MM.1S (cell line): ENCODE data around the gene OR14K1.
"Not testable (repeated sequence)": the region's sequence is repeated elsewhere in the genome, so short reads cannot be mapped to it uniquely, and the experiment has no call there.

ENCODE experiments used
- DNase-seq: peaks from one replicate; pipeline ENCODE4 v3.0.0-alpha.2; 2015
- H2AFZ ChIP-seq: fragments of 300-600 bp; sonication (generic); 2 replicates; pipeline ENCODE4 v1.6.0; 2016; ENCODE audit warnings: antibody characterized with exemption, low read length
- H3F3A ChIP-seq: fragments of 300-600 bp; sonication (generic); 2 replicates; pipeline ENCODE4 v1.6.1; 2016; ENCODE audit warnings: mild to moderate bottlenecking, antibody characterized with exemption, low read length, moderate library complexity, mixed read lengths; ENCODE audit not compliant: insufficient read depth
- H3K27ac ChIP-seq: fragments of 300-600 bp; sonication (generic); 2 replicates; pipeline ENCODE4 v1.5.1; 2016; ENCODE audit warnings: mild to moderate bottlenecking, low read length
- H3K27me3 ChIP-seq: fragments of 300-600 bp; sonication (generic); replicated peaks from 2 replicates; pipeline ENCODE4 v1.6.0; 2016; ENCODE audit warnings: low read length; ENCODE audit not compliant: insufficient read depth
- H3K36me3 ChIP-seq: fragments of 300-600 bp; sonication (generic); replicated peaks from 2 replicates; pipeline ENCODE4 v1.6.1; 2016; ENCODE audit warnings: mild to moderate bottlenecking, low read length, mixed read lengths; ENCODE audit not compliant: insufficient read depth
- H3K4me1 ChIP-seq: fragments of 300-600 bp; sonication (generic); 2 replicates; pipeline ENCODE4 v1.6.1; 2016; ENCODE audit warnings: low read length, mixed read lengths
- H3K4me2 ChIP-seq: fragments of 300-600 bp; sonication (generic); 2 replicates; pipeline ENCODE4 v1.6.0; 2016; ENCODE audit warnings: low read depth, low read length
- H3K4me3 ChIP-seq: fragments of 300-600 bp; sonication (generic); 2 replicates; pipeline ENCODE4 v1.5.1; 2016; ENCODE audit warnings: low read length, mixed read lengths
- H3K79me2 ChIP-seq: fragments of 300-600 bp; sonication (generic); 2 replicates; pipeline ENCODE4 v1.6.1; 2016; ENCODE audit warnings: mixed run types, low read length, mixed read lengths
- H3K9ac ChIP-seq: fragments of 300-600 bp; sonication (generic); 2 replicates; pipeline ENCODE4 v1.6.1; 2016; ENCODE audit warnings: low read length, mixed read lengths
- H3K9me2 ChIP-seq: fragments of 300-600 bp; sonication (generic); replicated peaks from 2 replicates; pipeline ENCODE4 v1.6.1; 2016; ENCODE audit warnings: mild to moderate bottlenecking, low read length, mixed read lengths; ENCODE audit not compliant: insufficient read depth
- H3K9me3 ChIP-seq: fragments of 300-600 bp; sonication (generic); replicated peaks from 2 replicates; pipeline ENCODE4 v1.6.1; 2016; ENCODE audit warnings: mild to moderate bottlenecking, low read length, mixed read lengths; ENCODE audit not compliant: insufficient read depth
- H4K20me1 ChIP-seq: fragments of 300-600 bp; sonication (generic); 2 replicates; pipeline ENCODE4 v1.6.1; 2016; ENCODE audit warnings: mild to moderate bottlenecking, low read length, moderate library complexity, mixed read lengths; ENCODE audit not compliant: insufficient read depth
- EZH2 ChIP-seq: fragments of 300-600 bp; sonication (generic); optimal IDR thresholded peaks from 2 replicates; pipeline ENCODE3; 2017; ENCODE audit warnings: low read depth, mild to moderate bottlenecking, antibody characterized with exemption, low read length, mixed read lengths
- EZH2phosphoT487 ChIP-seq: fragments of 300-600 bp; sonication (generic); IDR thresholded peaks from 2 replicates; pipeline ENCODE4 v1.6.1; 2018; ENCODE audit warnings: antibody characterized with exemption, low read length
- TF ChIP-seq, protein P1 (sequence below): fragments of 300-600 bp; sonication (generic); IDR thresholded peaks from 2 replicates; pipeline ENCODE4 v1.5.1; 2016; ENCODE audit warnings: antibody characterized with exemption, low read length, mixed read lengths

Gene OR14K1

GRCh38 chr1:247738315-247738714, at the start of gene OR14K1:
Gene OR14K1 (plus strand): TSS chr1:247738615. CDS start chr1:247738615, 0 bp downstream.
- no peaks in the 10 kb centered on the region for H3K36me3 ChIP-seq
- no peaks in the 10 kb centered on the region for H3K4me1 ChIP-seq
- no peaks in the 10 kb centered on the region for H3K9me2 ChIP-seq
- no peak within 1 kb of the TSS for H3K4me2 ChIP-seq
- H3K9me3 ChIP-seq = no peaks in the 10 kb centered on the region
- DNase-seq = no peak
- H4K20me1 ChIP-seq = no peaks in the 10 kb centered on the region
- no peaks in the 10 kb centered on the region for H3K27me3 ChIP-seq
- no peaks in the 10 kb centered on the region for H3F3A ChIP-seq
- no peak within 1 kb of the TSS for H3K4me3 ChIP-seq
- H3K27ac ChIP-seq = no peak within 1 kb of the TSS
- no peak within 1 kb of the TSS for H3K9ac ChIP-seq
- no peak within 1 kb of the TSS for H2AFZ ChIP-seq
- TF ChIP-seq, protein P1, sequence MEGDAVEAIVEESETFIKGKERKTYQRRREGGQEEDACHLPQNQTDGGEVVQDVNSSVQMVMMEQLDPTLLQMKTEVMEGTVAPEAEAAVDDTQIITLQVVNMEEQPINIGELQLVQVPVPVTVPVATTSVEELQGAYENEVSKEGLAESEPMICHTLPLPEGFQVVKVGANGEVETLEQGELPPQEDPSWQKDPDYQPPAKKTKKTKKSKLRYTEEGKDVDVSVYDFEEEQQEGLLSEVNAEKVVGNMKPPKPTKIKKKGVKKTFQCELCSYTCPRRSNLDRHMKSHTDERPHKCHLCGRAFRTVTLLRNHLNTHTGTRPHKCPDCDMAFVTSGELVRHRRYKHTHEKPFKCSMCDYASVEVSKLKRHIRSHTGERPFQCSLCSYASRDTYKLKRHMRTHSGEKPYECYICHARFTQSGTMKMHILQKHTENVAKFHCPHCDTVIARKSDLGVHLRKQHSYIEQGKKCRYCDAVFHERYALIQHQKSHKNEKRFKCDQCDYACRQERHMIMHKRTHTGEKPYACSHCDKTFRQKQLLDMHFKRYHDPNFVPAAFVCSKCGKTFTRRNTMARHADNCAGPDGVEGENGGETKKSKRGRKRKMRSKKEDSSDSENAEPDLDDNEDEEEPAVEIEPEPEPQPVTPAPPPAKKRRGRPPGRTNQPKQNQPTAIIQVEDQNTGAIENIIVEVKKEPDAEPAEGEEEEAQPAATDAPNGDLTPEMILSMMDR = no peak
- TF ChIP-seq EZH2phosphoT487 (no peak), EZH2 (no peak)
- no peaks in the 10 kb centered on the region for H3K79me2 ChIP-seq

DNA sequence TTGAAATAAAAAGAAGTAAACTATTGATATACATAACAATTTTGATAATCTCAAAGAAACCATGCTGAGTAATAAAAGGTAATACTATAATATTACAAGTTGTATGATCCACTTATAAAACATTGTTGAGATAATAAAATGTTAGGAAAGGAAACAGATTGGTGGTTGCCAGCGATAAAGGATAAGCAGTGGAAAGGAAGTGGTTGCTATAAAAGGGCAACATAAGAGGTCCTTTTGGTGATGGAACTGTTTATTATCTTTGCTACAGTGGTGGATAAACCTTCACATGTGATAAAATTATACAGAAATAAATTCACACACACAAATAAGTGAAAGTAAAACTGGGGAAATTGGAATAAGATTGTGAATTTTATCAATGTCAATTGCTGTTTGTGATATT, 37.1 kb upstream of the OR14K1 start:
- H3K4me2 ChIP-seq = no peak overlapping the region
- H3K9me2 ChIP-seq = no peaks in the 10 kb centered on the region
- no peak for TF ChIP-seq EZH2
- TF ChIP-seq, protein P1 = no peak
- no peak overlapping the region for H2AFZ ChIP-seq
- H3F3A ChIP-seq = no peaks in the 10 kb centered on the region
- no peaks in the 10 kb centered on the region for H3K36me3 ChIP-seq
- no peak overlapping the region for H3K27ac ChIP-seq
- DNase-seq = no peak
- H3K4me3 ChIP-seq = no peak overlapping the region
- no peaks in the 10 kb centered on the region for H3K4me1 ChIP-seq
- no peaks in the 10 kb centered on the region for H3K27me3 ChIP-seq
- no peaks in the 10 kb centered on the region for H3K9me3 ChIP-seq
- no peaks in the 10 kb centered on the region for H3K79me2 ChIP-seq
- no peaks in the 10 kb centered on the region for H4K20me1 ChIP-seq
- no peak overlapping the region for H3K9ac ChIP-seq

GRCh38 chr1:247710681-247711080, 27.7 kb upstream of the OR14K1 start:
- not testable (repeated sequence) for H3K27me3 ChIP-seq, H4K20me1 ChIP-seq, H3K9ac ChIP-seq, H2AFZ ChIP-seq, H3K9me3 ChIP-seq, H3F3A ChIP-seq, H3K27ac ChIP-seq, H3K79me2 ChIP-seq, H3K4me1 ChIP-seq, H3K9me2 ChIP-seq, H3K36me3 ChIP-seq, DNase-seq, H3K4me3 ChIP-seq, H3K4me2 ChIP-seq

DNA sequence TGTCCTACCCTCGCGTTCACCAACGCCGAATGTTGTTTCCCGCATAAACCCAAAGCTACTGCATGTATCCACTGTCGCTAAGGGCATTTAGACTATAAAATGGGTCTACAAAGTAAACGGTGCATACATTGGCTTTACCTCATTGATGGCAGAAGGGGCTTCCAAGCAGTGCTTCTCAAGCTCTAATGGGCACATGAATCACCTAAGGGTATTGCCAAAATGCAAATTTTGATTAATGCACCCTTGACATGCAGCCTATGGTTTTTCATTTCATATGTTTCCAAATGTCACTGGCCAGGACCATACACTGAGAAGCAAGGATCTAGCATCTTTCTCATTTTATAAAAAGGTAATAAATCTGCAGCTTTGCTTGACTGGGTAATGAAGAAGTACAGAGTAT, 24.7 kb upstream of the OR14K1 start:
- H3K27me3 ChIP-seq = no peaks in the 10 kb centered on the region
- no peak overlapping the region for H3K9ac ChIP-seq
- no peaks in the 10 kb centered on the region for H4K20me1 ChIP-seq
- no peak overlapping the region for H2AFZ ChIP-seq
- H3K4me3 ChIP-seq = no peak overlapping the region
- no peak overlapping the region for H3K27ac ChIP-seq
- no peak overlapping the region for H3K4me2 ChIP-seq
- DNase-seq = no peak
- no peaks in the 10 kb centered on the region for H3K36me3 ChIP-seq
- H3K9me2 ChIP-seq = no peaks in the 10 kb centered on the region
- no peaks in the 10 kb centered on the region for H3K4me1 ChIP-seq
- H3F3A ChIP-seq = no peaks in the 10 kb centered on the region
- no peaks in the 10 kb centered on the region for H3K9me3 ChIP-seq
- H3K79me2 ChIP-seq = no peaks in the 10 kb centered on the region
- TF ChIP-seq EZH2 = no peak
- TF ChIP-seq, protein P1 = no peak
- TF ChIP-seq EZH2phosphoT487 = no peak
